LNCaP clone FGC (cell line): Measurements from ENCODE around the gene CCL23.
"Not testable (repeated sequence)": the region's sequence is repeated elsewhere in the genome, so short reads cannot be mapped to it uniquely, and the experiment has no call there.

Source experiments
- DNase-seq: peaks from one replicate; pipeline ENCODE4 v3.0.0-alpha.2; 2011; ENCODE audit warnings: low read depth
- H3K4me3 ChIP-seq: 2 replicates; pipeline ENCODE4 v1.5.1; 2011; ENCODE audit warnings: mild to moderate bottlenecking, low read depth, low read length, control low read depth
- TF ChIP-seq, protein P1 (sequence below): IDR thresholded peaks from 2 replicates; pipeline ENCODE4 v1.5.1; 2012; ENCODE audit warnings: mild to moderate bottlenecking; ENCODE audit not compliant: control insufficient read depth, insufficient read depth; ENCODE audit errors: extremely low read depth

CCL23 gene

DNA sequence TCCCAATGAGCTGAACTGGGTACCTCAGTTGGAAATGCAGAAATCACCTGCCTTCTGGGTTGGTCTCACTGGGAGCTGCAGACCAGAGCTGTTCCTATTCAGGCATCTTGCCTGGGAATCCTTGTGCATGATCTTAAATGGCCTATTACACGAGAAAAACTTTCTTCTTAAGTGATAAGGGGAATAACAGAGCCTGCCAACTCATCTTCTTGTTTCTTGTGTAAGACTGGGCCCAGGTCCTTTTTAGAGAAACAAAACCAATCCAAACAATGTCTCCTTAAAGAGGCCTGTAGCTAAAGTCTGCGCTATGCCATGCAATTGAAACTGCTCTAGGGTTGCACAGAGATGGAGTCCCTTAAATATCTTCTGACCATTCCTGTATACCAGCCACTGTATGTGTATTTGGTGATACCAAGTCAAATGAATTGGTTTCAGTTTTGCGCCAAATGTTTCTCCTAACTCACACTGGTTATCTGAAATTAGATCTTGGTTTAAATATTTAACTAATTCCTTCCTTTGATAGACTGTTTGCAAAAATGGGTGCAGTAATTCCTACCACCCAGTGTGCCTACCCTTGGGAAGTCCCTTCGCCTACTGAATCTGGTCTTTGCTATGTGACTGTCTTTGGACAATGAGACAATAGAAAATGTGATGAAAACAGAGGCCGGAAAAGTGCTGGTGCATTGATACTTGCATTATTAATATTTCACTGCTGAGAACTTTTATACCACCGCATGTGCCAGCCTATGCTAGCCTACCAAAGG is 6.5 kb upstream of the CCL23 start:
- no peak for DNase-seq
- TF ChIP-seq, protein P1, sequence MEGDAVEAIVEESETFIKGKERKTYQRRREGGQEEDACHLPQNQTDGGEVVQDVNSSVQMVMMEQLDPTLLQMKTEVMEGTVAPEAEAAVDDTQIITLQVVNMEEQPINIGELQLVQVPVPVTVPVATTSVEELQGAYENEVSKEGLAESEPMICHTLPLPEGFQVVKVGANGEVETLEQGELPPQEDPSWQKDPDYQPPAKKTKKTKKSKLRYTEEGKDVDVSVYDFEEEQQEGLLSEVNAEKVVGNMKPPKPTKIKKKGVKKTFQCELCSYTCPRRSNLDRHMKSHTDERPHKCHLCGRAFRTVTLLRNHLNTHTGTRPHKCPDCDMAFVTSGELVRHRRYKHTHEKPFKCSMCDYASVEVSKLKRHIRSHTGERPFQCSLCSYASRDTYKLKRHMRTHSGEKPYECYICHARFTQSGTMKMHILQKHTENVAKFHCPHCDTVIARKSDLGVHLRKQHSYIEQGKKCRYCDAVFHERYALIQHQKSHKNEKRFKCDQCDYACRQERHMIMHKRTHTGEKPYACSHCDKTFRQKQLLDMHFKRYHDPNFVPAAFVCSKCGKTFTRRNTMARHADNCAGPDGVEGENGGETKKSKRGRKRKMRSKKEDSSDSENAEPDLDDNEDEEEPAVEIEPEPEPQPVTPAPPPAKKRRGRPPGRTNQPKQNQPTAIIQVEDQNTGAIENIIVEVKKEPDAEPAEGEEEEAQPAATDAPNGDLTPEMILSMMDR: no peak
- H3K4me3 ChIP-seq: no peak overlapping the region

DNA sequence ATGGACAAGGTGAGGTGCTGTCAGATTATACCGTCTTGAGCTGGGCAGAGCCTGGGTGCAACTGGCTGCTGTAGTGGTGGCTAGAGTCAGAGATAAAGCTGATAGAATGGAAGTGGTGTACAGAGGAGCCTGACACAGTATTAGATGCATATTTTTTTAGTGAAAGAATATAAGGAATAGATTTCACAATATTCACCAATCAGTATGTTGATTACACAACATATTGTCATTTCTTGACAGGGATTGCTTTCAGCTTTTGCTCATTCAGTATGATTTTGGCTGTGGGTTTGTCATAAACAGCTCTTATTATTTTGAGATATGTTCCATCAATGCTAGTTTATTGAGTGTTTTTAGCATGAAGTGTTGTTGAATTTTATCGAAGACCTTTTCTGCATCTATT is 1.7 kb upstream of the CCL23 start:
- TF ChIP-seq, protein P1: no peak
- no peak for DNase-seq
- H3K4me3 ChIP-seq: no peak overlapping the region

DNA sequence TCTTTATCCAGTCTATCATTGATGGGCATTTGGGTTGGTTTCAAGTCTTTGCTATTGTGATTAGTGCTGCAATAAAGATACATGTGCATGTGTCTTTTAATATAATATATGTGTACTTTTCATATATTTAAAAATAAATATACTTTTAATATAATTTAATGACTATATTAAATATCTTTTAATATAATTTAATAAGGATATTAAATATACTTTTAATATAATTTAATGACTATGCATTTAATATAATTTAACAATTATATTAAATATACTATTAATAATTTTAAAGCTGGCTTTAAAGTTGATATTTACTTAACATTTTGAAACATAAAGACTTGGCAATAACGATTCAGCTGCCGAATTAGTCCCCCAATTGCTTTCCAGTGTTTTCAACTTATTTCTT is 1.2 kb downstream of the CCL23 start:
- DNase-seq: no peak
- TF ChIP-seq, protein P1: no peak
- H3K4me3 ChIP-seq: no peak overlapping the region

DNA sequence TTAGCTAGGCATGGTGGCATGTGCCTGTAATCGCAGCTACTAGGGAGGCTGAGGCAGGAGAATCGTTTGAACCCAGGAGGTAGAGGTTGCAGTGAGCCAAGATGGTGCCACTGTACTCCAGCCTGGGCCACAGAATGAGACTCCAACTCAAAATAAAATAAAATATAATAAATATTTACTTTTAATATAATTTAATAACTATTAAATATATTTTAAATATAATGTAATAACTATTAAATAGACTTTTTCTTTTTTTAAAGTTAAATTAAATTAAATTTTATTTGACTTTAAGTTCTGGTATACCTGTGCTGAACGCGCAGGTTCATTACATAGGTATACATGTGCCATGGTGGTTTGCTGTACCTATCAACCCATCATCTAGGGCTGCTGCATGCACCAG is 1.9 kb downstream of the CCL23 start:
- H3K4me3 ChIP-seq, DNase-seq: not testable (repeated sequence)

DNA sequence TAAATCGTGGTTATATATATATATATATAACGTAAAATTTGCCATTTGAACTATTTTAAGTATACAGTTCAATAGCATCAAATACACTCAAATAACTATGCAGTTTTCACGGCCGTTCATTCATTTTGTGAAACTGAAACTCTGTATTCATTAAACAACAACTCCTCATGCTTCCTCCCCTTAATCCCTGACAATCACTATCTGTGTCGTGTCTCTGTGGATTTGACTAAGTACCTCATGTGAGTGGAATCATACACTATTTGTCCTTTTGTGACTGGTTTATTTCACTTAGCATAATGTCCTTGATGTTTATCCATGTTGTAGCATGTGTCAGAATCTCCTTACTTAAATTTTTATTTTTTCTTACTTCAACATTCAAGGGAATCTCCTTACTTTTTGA is 2.8 kb downstream of the CCL23 start:
- DNase-seq: no peak

DNA sequence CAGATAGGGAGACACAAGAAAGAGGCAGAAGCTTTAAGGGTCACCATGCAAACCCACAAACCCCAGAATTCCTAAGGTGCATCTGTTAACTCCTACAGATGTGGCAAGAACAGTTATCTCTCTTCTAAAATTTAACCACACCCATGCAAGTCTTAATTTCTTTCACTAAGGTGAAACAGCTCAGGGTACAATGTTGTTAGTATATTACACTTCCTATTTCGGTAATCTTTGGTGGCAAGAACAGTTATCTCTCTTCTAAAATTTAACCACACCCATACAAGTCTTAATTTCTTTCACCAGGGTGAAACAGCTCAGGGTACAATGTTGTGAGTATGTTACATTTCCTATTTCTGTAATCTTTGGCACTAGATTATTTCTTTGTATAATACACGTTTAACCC is 6.6 kb downstream of the CCL23 start:
- no peak overlapping the region for H3K4me3 ChIP-seq
- no peak for DNase-seq
- TF ChIP-seq, protein P1: no peak

More for the DNA sequence above, 2.8 kb downstream of the CCL23 start:
- TF ChIP-seq, protein P1: no peak
- no peak overlapping the region for H3K4me3 ChIP-seq

DNA sequence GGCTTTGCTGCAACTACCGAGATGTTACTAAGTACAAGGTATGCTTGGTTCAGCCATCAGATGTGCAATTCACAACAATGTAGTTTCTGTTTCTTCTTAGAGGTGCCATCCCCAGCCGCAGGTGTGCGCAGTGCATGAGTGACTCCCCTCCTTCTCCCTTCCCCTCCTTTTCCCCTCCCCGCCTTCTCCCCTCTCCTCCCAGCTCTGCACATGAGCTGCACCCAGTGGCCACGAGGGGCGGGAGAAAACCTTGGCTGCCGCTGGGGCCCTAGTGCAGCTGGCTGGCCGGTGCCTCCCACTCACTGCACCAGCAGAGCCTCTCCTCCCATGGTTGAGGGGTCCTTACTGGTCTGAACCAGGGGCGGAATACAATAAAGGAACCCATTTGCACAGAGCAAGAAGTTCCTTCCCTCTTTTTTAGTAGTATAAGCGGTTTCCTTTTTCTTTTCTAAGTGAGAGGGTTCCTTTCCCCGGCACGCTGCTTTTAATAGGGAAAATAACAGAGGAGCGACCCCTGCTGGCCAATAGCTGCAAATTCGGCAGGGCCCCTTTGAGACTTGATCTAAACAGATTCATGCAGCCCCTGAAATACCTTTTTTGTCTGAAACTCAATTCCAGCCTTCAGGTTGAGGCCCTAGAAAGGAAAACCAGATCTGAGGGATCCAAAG is 8.6 kb downstream of the CCL23 start:
- DNase-seq: no peak
- TF ChIP-seq, protein P1: peak; percentile 11; the same call in 1 of the 2 replicates
- no peak overlapping the region for H3K4me3 ChIP-seq
